ENCODE results near the gene PSEN2. TPM values are rescaled to one million over a fixed set of nuclear protein-coding genes. Genes with fewer than 3 reads are reported as not detected.

Gene PSEN2
- total RNA-seq, 1 experiment from 2014 or later: 17.4 TPM

DNA sequence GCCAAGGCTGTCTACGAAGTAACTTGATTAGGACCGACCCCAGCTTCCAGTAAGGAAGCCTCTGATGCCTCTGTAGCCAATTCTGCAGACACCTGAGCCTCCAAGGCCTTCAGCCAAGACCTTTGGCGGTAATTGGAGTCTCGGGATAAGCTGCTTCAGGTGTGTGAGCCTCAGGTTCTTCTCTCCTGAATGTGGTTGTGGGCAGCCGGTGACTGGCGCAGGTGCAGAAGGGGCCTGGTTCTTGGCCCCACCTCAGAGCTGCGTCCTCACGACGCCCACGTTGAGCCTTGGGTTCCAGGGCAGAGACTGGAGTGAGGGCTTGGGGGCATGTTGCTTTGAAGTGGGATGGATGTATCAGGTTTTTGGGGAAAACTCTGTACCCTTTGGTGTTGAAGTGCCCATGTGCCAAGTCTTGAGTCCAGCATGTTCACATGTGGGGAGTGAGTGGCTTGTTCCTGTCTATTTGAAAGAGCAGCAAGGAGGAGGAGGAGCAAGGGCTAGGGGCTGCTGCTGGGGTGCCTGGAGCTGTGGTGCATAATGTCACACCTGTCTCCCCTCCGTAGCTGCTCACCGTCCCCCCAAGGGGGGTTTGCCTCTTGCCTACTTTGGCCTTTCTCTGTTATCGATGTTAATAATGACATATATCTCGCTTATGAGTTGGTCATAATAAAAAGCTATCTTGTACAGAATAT lies 1.4 kb downstream of the PSEN2 start:
- Histone ChIP-seq H2BK12ac (ENCODE audit: insufficient read length, low read depth, low read length) (no peak overlapping the region), H3T11ph (ENCODE audit: low read length) (no peak overlapping the region), H2BK15ac (ENCODE audit: low read depth, low read length) (no peak overlapping the region), H3K27ac (ENCODE audit: insufficient read length, low read depth, low read length) (no peak overlapping the region), H3K56ac (ENCODE audit: insufficient read length, low read depth, low read length) (no peak overlapping the region), H3K4ac (ENCODE audit: low read depth, low read length) (no peak overlapping the region), H3K4me1 (ENCODE audit: insufficient read depth, low read length) (peaks cover 6% of the 10 kb centered on the region; the same call in 1 of the 2 replicates), H3K23me2 (ENCODE audit: insufficient read length, low read depth, low read length, poor library complexity, severe bottlenecking) (peaks cover 8% of the 10 kb centered on the region), H2BK20ac (ENCODE audit: low read depth, low read length, poor library complexity, severe bottlenecking) (no peak overlapping the region), H3K4me2 (ENCODE audit: insufficient read depth, insufficient read length, low read length) (peak overlapping the region; percentile 82), H2BK120ac (ENCODE audit: low read depth, low read length, poor library complexity, severe bottlenecking) (no peak overlapping the region), H4K5ac (ENCODE audit: insufficient read length, low read depth, low read length) (no peak overlapping the region), H3K23ac (ENCODE audit: insufficient read length, low read depth, low read length) (no peak overlapping the region), H3K27me3 (ENCODE audit: insufficient read depth, low read length) (peaks cover 3% of the 10 kb centered on the region; the same call in 1 of the 2 replicates), H3K79me2 (ENCODE audit: insufficient read depth, low read length) (no peaks in the 10 kb centered on the region), H3K9me3 (ENCODE audit: control insufficient read depth, low read depth, low read length) (no peaks in the 10 kb centered on the region), H2BK5ac (ENCODE audit: insufficient read length, low read length) (no peak overlapping the region), H4K20me1 (ENCODE audit: control insufficient read depth, insufficient read depth, insufficient read length) (no peaks in the 10 kb centered on the region), H4K8ac (replicated peaks; ENCODE audit: insufficient read length, low read depth, low read length) (no peak overlapping the region), H3K9ac (ENCODE audit: extremely low read depth, insufficient read length, low read length) (no peak overlapping the region), H2AK5ac (ENCODE audit: insufficient read length, low read length) (no peak overlapping the region), H2AFZ (ENCODE audit: low read length) (no peak overlapping the region), H3K14ac (ENCODE audit: insufficient read depth, low read length) (no peak overlapping the region; the same call in 1 of the 2 replicates), H4K91ac (ENCODE audit: insufficient read length, low read depth, low read length) (no peak overlapping the region), H3K79me1 (ENCODE audit: insufficient read depth, low read depth, low read length, poor library complexity, severe bottlenecking) (no peaks in the 10 kb centered on the region), H3K18ac (ENCODE audit: insufficient read length, low read depth, low read length) (no peak overlapping the region)
- peaks cover 20% of the 10 kb centered on the region for H3K27me3 Mint-ChIP-seq (ENCODE audit: low read depth)
- no CpG with 5 or more reads among the region's 14 CpGs for WGBS (ENCODE audit: extremely low coverage, insufficient read length, low lambda C conversion rate)
- H3K27ac Mint-ChIP-seq: no peak overlapping the region; a peak in 1 of 7 replicates
- peak; percentile 13 for DNase-seq
- peaks cover 35 to 42% of the 10 kb centered on the region in 2 experiments for H3K4me1 Mint-ChIP-seq
- TF ChIP-seq, protein P1, sequence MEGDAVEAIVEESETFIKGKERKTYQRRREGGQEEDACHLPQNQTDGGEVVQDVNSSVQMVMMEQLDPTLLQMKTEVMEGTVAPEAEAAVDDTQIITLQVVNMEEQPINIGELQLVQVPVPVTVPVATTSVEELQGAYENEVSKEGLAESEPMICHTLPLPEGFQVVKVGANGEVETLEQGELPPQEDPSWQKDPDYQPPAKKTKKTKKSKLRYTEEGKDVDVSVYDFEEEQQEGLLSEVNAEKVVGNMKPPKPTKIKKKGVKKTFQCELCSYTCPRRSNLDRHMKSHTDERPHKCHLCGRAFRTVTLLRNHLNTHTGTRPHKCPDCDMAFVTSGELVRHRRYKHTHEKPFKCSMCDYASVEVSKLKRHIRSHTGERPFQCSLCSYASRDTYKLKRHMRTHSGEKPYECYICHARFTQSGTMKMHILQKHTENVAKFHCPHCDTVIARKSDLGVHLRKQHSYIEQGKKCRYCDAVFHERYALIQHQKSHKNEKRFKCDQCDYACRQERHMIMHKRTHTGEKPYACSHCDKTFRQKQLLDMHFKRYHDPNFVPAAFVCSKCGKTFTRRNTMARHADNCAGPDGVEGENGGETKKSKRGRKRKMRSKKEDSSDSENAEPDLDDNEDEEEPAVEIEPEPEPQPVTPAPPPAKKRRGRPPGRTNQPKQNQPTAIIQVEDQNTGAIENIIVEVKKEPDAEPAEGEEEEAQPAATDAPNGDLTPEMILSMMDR (conservative IDR thresholded peaks at IDR 0.05): no peak
- peak overlapping the region; percentile 79 to 88 for H3K4me3 Mint-ChIP-seq
- H3K9me3 Mint-ChIP-seq: no peaks in the 10 kb centered on the region; a peak in 1 of 5 replicates
- peaks cover 0 to 4% (median 3%) of the 10 kb centered on the region in 3 experiments; a peak in 3 of 7 replicates for H3K36me3 Mint-ChIP-seq (ENCODE audit: insufficient read depth in 1 of 3, low read depth in 3 of 3)
